ENCODE results near the gene PIN1. TPM values are rescaled to one million over a fixed set of nuclear protein-coding genes. Genes with fewer than 3 reads are reported as not detected.
"Not testable (repeated sequence)": the region's sequence is repeated elsewhere in the genome, so short reads cannot be mapped to it uniquely, and the experiment has no call there.

PIN1 gene
- polyA plus RNA-seq, 4 donors, result 47.0 to 86.1 (median 55.3) TPM

- DNase-seq (ENCODE audit: low read depth in 4 of 4, low spot score in 3 of 4), result no peak
These were observed 16.9 kb upstream of the PIN1 start for GRCh38 chr19:9818175-9818733.

- peak; percentile 98 to 100 (median 99) for DNase-seq (ENCODE audit: low read depth in 4 of 4, low spot score in 3 of 4)
These were observed 16.2 kb upstream of the PIN1 start, which contains the start of gene FBXL12 for GRCh38 chr19:9818734-9819595. Gene FBXL12 (minus strand): TSS chr19:9819079. CDS start chr19:9818813, 266 bp downstream.

- no peak for DNase-seq (ENCODE audit: low read depth in 4 of 4, low spot score in 3 of 4)
These were observed 15.6 kb upstream of the PIN1 start for GRCh38 chr19:9819596-9819909.

- DNase-seq (ENCODE audit: low read depth in 4 of 4, low spot score in 3 of 4), result not testable (repeated sequence)
These were observed 15.1 kb upstream of the PIN1 start for GRCh38 chr19:9820034-9820433.

GRCh38 chr19:9823816-9824215 is 11.3 kb upstream of the PIN1 start:
- DNase-seq (ENCODE audit: low read depth in 4 of 4, low spot score in 3 of 4), result no peak

- DNase-seq (ENCODE audit: low read depth in 4 of 4, low spot score in 3 of 4), result peak; percentile 81 to 86 (median 84)
These were observed 7.6 kb upstream of the PIN1 start, which contains the start of gene UBL5 for GRCh38 chr19:9827289-9828238. Gene UBL5 (plus strand): TSS chr19:9827918. CDS start chr19:9828338, 420 bp downstream.

GRCh38 chr19:9828551-9829063 is 6.5 kb upstream of the PIN1 start:
- no peak for DNase-seq (ENCODE audit: low read depth in 4 of 4, low spot score in 3 of 4)

- DNase-seq (ENCODE audit: low read depth in 4 of 4, low spot score in 3 of 4), result no peak
These were observed 802 bp upstream of the PIN1 start for GRCh38 chr19:9834307-9834725.

GRCh38 chr19:9835507-9835949 is 410 bp downstream of the PIN1 start:
- DNase-seq (ENCODE audit: low read depth in 4 of 4, low spot score in 3 of 4), result no peak

- no peak for DNase-seq (ENCODE audit: low read depth in 4 of 4, low spot score in 3 of 4)
These were observed 903 bp downstream of the PIN1 start for GRCh38 chr19:9836021-9836420.

- no peak for DNase-seq (ENCODE audit: low read depth in 4 of 4, low spot score in 3 of 4)
These were observed 3.2 kb downstream of the PIN1 start for GRCh38 chr19:9838324-9838723.

GRCh38 chr19:9839415-9839814 is 4.3 kb downstream of the PIN1 start:
- DNase-seq (ENCODE audit: low read depth in 4 of 4, low spot score in 3 of 4), result no peak

- no peak for DNase-seq (ENCODE audit: low read depth in 4 of 4, low spot score in 3 of 4)
These were observed 7.9 kb downstream of the PIN1 start for GRCh38 chr19:9842834-9843625.

GRCh38 chr19:9843626-9844273 is 8.6 kb downstream of the PIN1 start:
- DNase-seq (ENCODE audit: low read depth in 4 of 4, low spot score in 3 of 4), result not testable (repeated sequence)

GRCh38 chr19:9847087-9847671 is 12.1 kb downstream of the PIN1 start:
- DNase-seq (ENCODE audit: low read depth in 4 of 4, low spot score in 3 of 4), result no peak

- no peak for DNase-seq (ENCODE audit: low read depth in 4 of 4, low spot score in 3 of 4)
These were observed 12.9 kb downstream of the PIN1 start for GRCh38 chr19:9848060-9848459.

GRCh38 chr19:9848762-9849161 is 13.6 kb downstream of the PIN1 start:
- no peak for DNase-seq (ENCODE audit: low read depth in 4 of 4, low spot score in 3 of 4)

GRCh38 chr19:9849791-9850190 is 14.7 kb downstream of the PIN1 start:
- no peak for DNase-seq (ENCODE audit: low read depth in 4 of 4, low spot score in 3 of 4)

Data from right renal pelvis (tissue), 4 donors.